Endodermal cell (in vitro differentiated cells): ENCODE results near the gene PPA1. TPM values are rescaled to one million over a fixed set of nuclear protein-coding genes. Genes with fewer than 3 reads are reported as not detected.
"Not testable (repeated sequence)": the region's sequence is repeated elsewhere in the genome, so short reads cannot be mapped to it uniquely, and the experiment has no call there.

Experiments used
- DNase-seq: peaks from one replicate; pipeline ENCODE4 v3.0.0-alpha.2; 2017
- H3K27ac ChIP-seq: 2 replicates; pipeline ENCODE4 v1.5.1; 2013; ENCODE audit warnings: mild to moderate bottlenecking, low read depth, low read length, moderate library complexity
- H3K27me3 ChIP-seq: 2 replicates; pipeline ENCODE4 v1.6.1; 2013; ENCODE audit warnings: mild to moderate bottlenecking, low read length, moderate library complexity; ENCODE audit not compliant: insufficient read depth, control insufficient read depth, poor library complexity, severe bottlenecking
- H3K36me3 ChIP-seq: 2 replicates; pipeline ENCODE4 v1.7.0; 2013; ENCODE audit warnings: mild to moderate bottlenecking, low read length, moderate library complexity; ENCODE audit not compliant: control insufficient read depth, insufficient read depth
- H3K4me1 ChIP-seq: one replicate; pipeline ENCODE4 v1.7.0; 2013; ENCODE audit warnings: low read length; ENCODE audit not compliant: control insufficient read depth, insufficient read depth
- H3K4me3 ChIP-seq: 2 replicates; pipeline ENCODE4 v1.5.1; 2013; ENCODE audit warnings: mild to moderate bottlenecking, low read length, moderate library complexity
- H3K9ac ChIP-seq: 2 replicates; pipeline ENCODE4 v1.6.1; 2013; ENCODE audit warnings: mild to moderate bottlenecking, low read length, moderate library complexity; ENCODE audit not compliant: poor library complexity, severe bottlenecking; ENCODE audit errors: extremely low read depth
- H3K9me3 ChIP-seq: 2 replicates; pipeline ENCODE4 v1.6.1; 2013; ENCODE audit warnings: mild to moderate bottlenecking, low read length, moderate library complexity; ENCODE audit not compliant: control insufficient read depth
- H3K27ac Mint-ChIP-seq: 2 replicates; pipeline ENCODE4 v1.8.0; 2020; ENCODE audit warnings: mixed read lengths
- H3K27me3 Mint-ChIP-seq: 2 replicates; pipeline ENCODE4 v1.8.0; 2021; ENCODE audit warnings: mild to moderate bottlenecking, mixed read lengths; ENCODE audit not compliant: insufficient read depth
- H3K36me3 Mint-ChIP-seq: 2 replicates; pipeline ENCODE4 v1.8.0; 2020; ENCODE audit warnings: low read depth, mixed read lengths
- H3K4me1 Mint-ChIP-seq: 2 replicates; pipeline ENCODE4 v1.8.0; 2020; ENCODE audit warnings: mixed read lengths
- H3K4me3 Mint-ChIP-seq: 2 replicates; pipeline ENCODE4 v1.8.0; 2020; ENCODE audit warnings: mild to moderate bottlenecking, moderate library complexity, mixed read lengths
- H3K9me3 Mint-ChIP-seq: 2 replicates; pipeline ENCODE4 v1.8.0; 2020; ENCODE audit warnings: mild to moderate bottlenecking, mixed read lengths
- WGBS, 2 experiments: methylation state at CpG; one replicate each; pipeline versions ENCODE4 v1.1.5 to v1.1.7; 2013; ENCODE audit warnings: missing lambda C conversion rate in 2 of 2, mixed read lengths in 1 of 2; ENCODE audit not compliant: insufficient coverage in 1 of 2, insufficient read length in 1 of 2; 5-methylcytosine and 5-hydroxymethylcytosine counted together
- total RNA-seq, 2 donors: library from RNA; stranded (reverse); fragmentation: NEBNext Ultra II Directional in 1 of 2; extraction: Animal tissue kit (Norgen Biotek cat#: 25700) in 1 of 2; gene quantifications; 2 replicates in 1 of 2; 3 replicates in 1 of 2; pipeline ENCODE4 v1.2.1, GENCODE V29; 2021
- TF ChIP-seq, protein P1 (sequence below): fragments of 200-600 bp; sonication (generic); conservative IDR thresholded peaks from 2 replicates; pipeline ENCODE4 v1.5.0; 2021; ENCODE audit warnings: antibody characterized with exemption, mild to moderate bottlenecking

Gene PPA1
- total RNA-seq, 2 donors from 2014 or later: 63.3 to 72.1 TPM

GRCh38 chr10:70237958-70238536 lies 4.8 kb upstream of the PPA1 start:
- H3K27ac ChIP-seq, H3K4me1 Mint-ChIP-seq, H3K4me3 Mint-ChIP-seq, H3K27me3 ChIP-seq, H3K4me1 ChIP-seq, H3K36me3 Mint-ChIP-seq, H3K4me3 ChIP-seq, H3K27ac Mint-ChIP-seq, DNase-seq, H3K36me3 ChIP-seq, H3K9ac ChIP-seq: not testable (repeated sequence)
- 78% methylated on average over 4 of the region's 6 CpGs; no CpG with 5 or more reads in 1 of the 2 experiments for WGBS, 2 experiments
- H3K9me3 Mint-ChIP-seq: peaks cover 54% of the 10 kb centered on the region
- H3K9me3 ChIP-seq: peaks cover 19% of the 10 kb centered on the region
- H3K27me3 Mint-ChIP-seq: peaks cover 28% of the 10 kb centered on the region

GRCh38 chr10:70234668-70235447 lies 1.6 kb upstream of the PPA1 start:
- Histone ChIP-seq H3K27me3 (no peaks in the 10 kb centered on the region), H3K27ac (no peak overlapping the region), H3K4me3 (no peak overlapping the region), H3K4me1 (no peaks in the 10 kb centered on the region), H3K9me3 (peaks cover 13% of the 10 kb centered on the region), H3K9ac (no peak overlapping the region), H3K36me3 (peaks cover 4% of the 10 kb centered on the region)
- Mint-ChIP-seq H3K4me1 (peaks cover 4% of the 10 kb centered on the region), H3K4me3 (no peak overlapping the region), H3K9me3 (peaks cover 30% of the 10 kb centered on the region), H3K27ac (no peak overlapping the region), H3K27me3 (peaks cover 18% of the 10 kb centered on the region), H3K36me3 (peaks cover 10% of the 10 kb centered on the region)
- TF ChIP-seq, protein P1, sequence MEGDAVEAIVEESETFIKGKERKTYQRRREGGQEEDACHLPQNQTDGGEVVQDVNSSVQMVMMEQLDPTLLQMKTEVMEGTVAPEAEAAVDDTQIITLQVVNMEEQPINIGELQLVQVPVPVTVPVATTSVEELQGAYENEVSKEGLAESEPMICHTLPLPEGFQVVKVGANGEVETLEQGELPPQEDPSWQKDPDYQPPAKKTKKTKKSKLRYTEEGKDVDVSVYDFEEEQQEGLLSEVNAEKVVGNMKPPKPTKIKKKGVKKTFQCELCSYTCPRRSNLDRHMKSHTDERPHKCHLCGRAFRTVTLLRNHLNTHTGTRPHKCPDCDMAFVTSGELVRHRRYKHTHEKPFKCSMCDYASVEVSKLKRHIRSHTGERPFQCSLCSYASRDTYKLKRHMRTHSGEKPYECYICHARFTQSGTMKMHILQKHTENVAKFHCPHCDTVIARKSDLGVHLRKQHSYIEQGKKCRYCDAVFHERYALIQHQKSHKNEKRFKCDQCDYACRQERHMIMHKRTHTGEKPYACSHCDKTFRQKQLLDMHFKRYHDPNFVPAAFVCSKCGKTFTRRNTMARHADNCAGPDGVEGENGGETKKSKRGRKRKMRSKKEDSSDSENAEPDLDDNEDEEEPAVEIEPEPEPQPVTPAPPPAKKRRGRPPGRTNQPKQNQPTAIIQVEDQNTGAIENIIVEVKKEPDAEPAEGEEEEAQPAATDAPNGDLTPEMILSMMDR: no peak
- 88 to 90% methylated on average over 18 of the region's 18 CpGs for WGBS, 2 experiments
- DNase-seq: no peak

GRCh38 chr10:70233939-70234300 lies 691 bp upstream of the PPA1 start:
- Mint-ChIP-seq H3K4me1 (peaks cover 4% of the 10 kb centered on the region), H3K36me3 (peaks cover 13% of the 10 kb centered on the region), H3K27me3 (peaks cover 18% of the 10 kb centered on the region), H3K9me3 (peaks cover 21% of the 10 kb centered on the region), H3K4me3 (peak overlapping the region; percentile 83), H3K27ac (peak overlapping the region; percentile 96)
- Histone ChIP-seq H3K9ac (peak overlapping the region; percentile 58), H3K4me3 (peak overlapping the region; percentile 90), H3K4me1 (no peaks in the 10 kb centered on the region), H3K27me3 (no peaks in the 10 kb centered on the region), H3K27ac (no peak overlapping the region), H3K36me3 (peaks cover 13% of the 10 kb centered on the region), H3K9me3 (peaks cover 13% of the 10 kb centered on the region)
- TF ChIP-seq, protein P1: no peak
- peak; percentile 64 for DNase-seq
- 29% methylated on average over 4 of the region's 8 CpGs; no CpG with 5 or more reads in 1 of the 2 experiments for WGBS, 2 experiments
